Aorta (tissue), 5 donors: ENCODE data around the gene CYB5R2. TPM values are rescaled to one million over a fixed set of nuclear protein-coding genes. Genes with fewer than 3 reads are reported as not detected.

Experiments
- ATAC-seq: fragments of 200-7000 bp; cut with Tn5 transposase; one replicate; pipeline ENCODE4 v1.9.1; 2022; ENCODE audit warnings: moderate library complexity; ENCODE audit not compliant: low FRiP score
- DNase-seq, 2 donors: peaks; one replicate each; pipeline ENCODE4 v3.0.0-alpha.2; 2020
- H3K27ac ChIP-seq, 2 donors: one replicate each; pipeline ENCODE4 v1.5.1; 2013; ENCODE audit warnings: low read length in 2 of 2, mild to moderate bottlenecking in 2 of 2, moderate library complexity in 2 of 2, control low read depth in 1 of 2, inconsistent platforms in 1 of 2, low read depth in 1 of 2
- H3K27me3 ChIP-seq, 2 donors: one replicate each; pipeline ENCODE4 v1.6.1; 2013; ENCODE audit warnings: control low read depth in 1 of 2, low read length in 1 of 2, mild to moderate bottlenecking in 1 of 2, moderate library complexity in 1 of 2; ENCODE audit not compliant: insufficient read depth in 2 of 2, control insufficient read depth in 1 of 2
- H3K36me3 ChIP-seq, 2 donors: one replicate each; pipeline ENCODE4 v1.6.1; 2013; ENCODE audit warnings: control low read depth in 1 of 2, low read length in 1 of 2, mild to moderate bottlenecking in 1 of 2; ENCODE audit not compliant: insufficient read depth in 2 of 2, control insufficient read depth in 1 of 2
- H3K4me1 ChIP-seq, 2 donors: one replicate each; pipeline ENCODE4 v1.6.1; 2013; ENCODE audit warnings: low read length in 2 of 2, control low read depth in 1 of 2, mild to moderate bottlenecking in 1 of 2, moderate library complexity in 1 of 2; ENCODE audit not compliant: insufficient read depth in 2 of 2, control insufficient read depth in 1 of 2
- H3K4me3 ChIP-seq, 2 donors: one replicate each; pipeline ENCODE4 v1.5.1; 2013; ENCODE audit warnings: low read length in 2 of 2, control low read depth in 1 of 2, mild to moderate bottlenecking in 1 of 2
- H3K9me3 ChIP-seq: one replicate; pipeline ENCODE4 v1.6.1; 2013; ENCODE audit warnings: mild to moderate bottlenecking, low read length; ENCODE audit not compliant: control insufficient read depth
- WGBS, 2 donors: extraction: QIAGEN DNeasy Blood & Tissue Kit; methylation state at CpG; one replicate each; pipeline ENCODE4 v1.1.7; 2013; 5-methylcytosine and 5-hydroxymethylcytosine counted together
- intact Hi-C, 2 donors: fragments of 100-400 bp; cut with DNase I; formaldehyde crosslinking; loops; one replicate each; pipeline versions ENCODE4 v1.14.2 to v1.15.0; 2022
- polyA plus RNA-seq, 2 donors: library from polyadenylated mRNA; stranded (reverse); fragments of 200-250 nt; gene quantifications; one replicate each; pipeline ENCODE4 v1.2.3, GENCODE V29; 2013
- total RNA-seq, 2 donors: library from RNA; stranded (reverse); fragmentation: NEBNext Ultra II Directional; extraction: Animal tissue kit (Norgen Biotek cat#: 25700); gene quantifications; one replicate each; pipeline ENCODE4 v1.2.1, GENCODE V29; 2021
- donor health status: healthy with polysubstance abuse.
- donor health status: Bipolar disorder and iron deficiency.
- donor health status: DM: no; HTN: no; CAD: no.
- donor health status: DM: no; HTN: no; CAD: no.
- donor health status: DM: yes; HTN: yes; CAD: no.

CYB5R2 gene
- total and polyA plus RNA-seq, 4 donors = 8.3 to 27.6 (median 15.1) TPM

- Histone ChIP-seq H3K27me3 (no peaks in the 10 kb centered on the region), H3K27ac (peak overlapping the region in 1 of 2 donors; percentile 43), H3K4me1 (no peaks in the 10 kb centered on the region), H3K9me3 (no peaks in the 10 kb centered on the region), H3K36me3 (no peaks in the 10 kb centered on the region), H3K4me3 (peak overlapping the region; percentile 60 to 80)
- intact Hi-C loops = loop anchor here (5.0 kb wide), 1 partner anchor 162 kb away; the partner anchor contains the start of gene PPFIBP2 (in 2 of the 2)
- 3 to 4% methylated on average over 58 to 72 of the region's 72 CpGs for WGBS, 2 donors
- DNase-seq (peak in 1 of 2 donors; percentile 84), ATAC-seq (peak; percentile 55)
Measured at GRCh38 chr11:7673724-7674434, 579 bp upstream of the CYB5R2 start.

GRCh38 chr11:7672276-7672959, 882 bp downstream of the CYB5R2 start:
- Histone ChIP-seq H3K27ac (no peak overlapping the region), H3K4me1 (no peaks in the 10 kb centered on the region), H3K27me3 (no peaks in the 10 kb centered on the region), H3K4me3 (no peak overlapping the region), H3K9me3 (no peaks in the 10 kb centered on the region), H3K36me3 (peaks cover 0 to 1% of the 10 kb centered on the region in 2 donors)
- 77 to 84% methylated on average over 16 of the region's 16 CpGs for WGBS, 2 donors
- ATAC-seq (no peak), DNase-seq (no peak)
- intact Hi-C loops = loop anchor here (5.0 kb wide), 1 partner anchor 160 kb away; the partner anchor contains the start of gene PPFIBP2 (in 2 of the 2)

- Histone ChIP-seq H3K27me3 (no peaks in the 10 kb centered on the region), H3K4me1 (no peaks in the 10 kb centered on the region), H3K27ac (no peak overlapping the region), H3K9me3 (no peaks in the 10 kb centered on the region), H3K4me3 (no peak overlapping the region), H3K36me3 (peaks cover 0 to 1% of the 10 kb centered on the region in 2 donors)
- no peak for ATAC-seq
- intact Hi-C loops = loop anchor here (5.0 kb wide), 1 partner anchor 159 kb away; the partner anchor contains the start of gene PPFIBP2 (in 2 of the 2)
- DNase-seq = no peak
- 71 to 84% methylated on average over 10 of the region's 10 CpGs for WGBS, 2 donors
Measured at GRCh38 chr11:7671347-7672215, 1.7 kb downstream of the CYB5R2 start.

- no peak overlapping the region for H3K27ac ChIP-seq
- DNase-seq = no peak
- no peaks in the 10 kb centered on the region for H3K27me3 ChIP-seq
- intact Hi-C loops = loop anchor here (5.0 kb wide), 1 partner anchor 158 kb away; the partner anchor contains the start of gene PPFIBP2 (in 2 of the 2)
- 68 to 80% methylated on average over 4 of the region's 4 CpGs for WGBS, 2 donors
- peaks cover 0 to 1% of the 10 kb centered on the region in 2 donors for H3K36me3 ChIP-seq
- H3K4me1 ChIP-seq = no peaks in the 10 kb centered on the region
- H3K4me3 ChIP-seq = no peak overlapping the region
- ATAC-seq = no peak
- no peaks in the 10 kb centered on the region for H3K9me3 ChIP-seq
Measured at GRCh38 chr11:7670641-7671040, 2.7 kb downstream of the CYB5R2 start.

GRCh38 chr11:7668911-7669310, 4.4 kb downstream of the CYB5R2 start:
- DNase-seq (no peak), ATAC-seq (no peak)
- no peak overlapping the region for H3K27ac ChIP-seq
- 75 to 79% methylated on average over 5 of the region's 5 CpGs for WGBS, 2 donors
- H3K4me1 ChIP-seq = no peaks in the 10 kb centered on the region
- no peak overlapping the region for H3K4me3 ChIP-seq
- no peaks in the 10 kb centered on the region for H3K9me3 ChIP-seq
- peaks cover 0 to 1% of the 10 kb centered on the region in 2 donors for H3K36me3 ChIP-seq
- intact Hi-C loops = no loop called here
- no peaks in the 10 kb centered on the region for H3K27me3 ChIP-seq

GRCh38 chr11:7668464-7668863, 4.8 kb downstream of the CYB5R2 start:
- no peak overlapping the region for H3K27ac ChIP-seq
- H3K4me1 ChIP-seq = no peaks in the 10 kb centered on the region
- WGBS, 2 donors = 61 to 62% methylated on average over 7 of the region's 7 CpGs
- intact Hi-C loops = no loop called here
- peaks cover 0 to 1% of the 10 kb centered on the region in 2 donors for H3K36me3 ChIP-seq
- H3K27me3 ChIP-seq = no peaks in the 10 kb centered on the region
- no peak for ATAC-seq
- H3K4me3 ChIP-seq = no peak overlapping the region
- no peaks in the 10 kb centered on the region for H3K9me3 ChIP-seq
- no peak for DNase-seq

GRCh38 chr11:7667460-7667859, 5.8 kb downstream of the CYB5R2 start:
- H3K27ac ChIP-seq = no peak overlapping the region
- 61 to 73% methylated on average over 2 of the region's 2 CpGs for WGBS, 2 donors

GRCh38 chr11:7666292-7666866, 6.9 kb downstream of the CYB5R2 start:
- Histone ChIP-seq H3K9me3 (no peaks in the 10 kb centered on the region), H3K4me1 (no peaks in the 10 kb centered on the region), H3K4me3 (no peak overlapping the region), H3K36me3 (peaks cover 0 to 1% of the 10 kb centered on the region in 2 donors), H3K27me3 (no peaks in the 10 kb centered on the region), H3K27ac (no peak overlapping the region)
- WGBS, 2 donors = 67 to 70% methylated on average over 7 of the region's 7 CpGs
- ATAC-seq (no peak), DNase-seq (no peak)
- intact Hi-C loops = loop anchor here in 1 of 2 donors (2.0 kb wide), 1 partner anchor 96 kb away; no protein-coding TSS in a partner anchor

More at GRCh38 chr11:7667460-7667859, 5.8 kb downstream of the CYB5R2 start:
- ATAC-seq (no peak), DNase-seq (no peak)
- no peak overlapping the region for H3K4me3 ChIP-seq
- no peaks in the 10 kb centered on the region for H3K4me1 ChIP-seq
- intact Hi-C loops = loop anchor here in 1 of 2 donors (2.0 kb wide), 1 partner anchor 97 kb away; no protein-coding TSS in a partner anchor
- H3K27me3 ChIP-seq = no peaks in the 10 kb centered on the region
- H3K36me3 ChIP-seq = peaks cover 0 to 1% of the 10 kb centered on the region in 2 donors
- no peaks in the 10 kb centered on the region for H3K9me3 ChIP-seq
